VCaP (cell line): ENCODE data around the gene PIBF1.
A peak's percentile ranks its signal among the peaks of the same experiment; 100 is the strongest.
"Not testable (repeated sequence)": the region's sequence is repeated elsewhere in the genome, so short reads cannot be mapped to it uniquely, and the experiment has no call there.

Experiments used
- H3K27ac ChIP-seq: fragments of 450-650 bp; 2 replicates; pipeline ENCODE4 v1.5.1; 2017
- CTCF ChIP-seq: fragments of 450-650 bp; conservative IDR thresholded peaks from 2 replicates; pipeline ENCODE4 v1.5.1; 2017; ENCODE audit warnings: mild to moderate bottlenecking, moderate library complexity

The PIBF1 gene

DNA sequence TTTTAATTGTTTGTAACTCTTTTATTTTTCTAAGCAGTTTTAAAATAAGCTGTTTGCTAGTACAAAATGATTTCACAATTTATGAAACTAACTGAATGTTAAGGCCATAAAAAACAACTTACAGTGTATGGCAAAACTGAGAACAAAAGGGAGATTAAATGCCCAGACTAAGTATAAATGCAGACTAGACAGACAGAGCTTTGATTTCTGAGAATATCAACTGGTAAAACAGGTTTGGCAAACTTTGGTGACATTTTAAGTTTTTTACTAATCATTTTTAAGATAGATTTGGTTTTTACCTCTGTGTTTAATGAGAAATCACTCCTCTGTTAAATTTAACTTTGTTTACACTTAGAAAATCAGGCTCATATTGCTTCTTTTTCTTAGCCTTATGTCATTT is 149.4 kb downstream of the PIBF1 start:
- no peak for TF ChIP-seq CTCF
- H3K27ac ChIP-seq, result no peak overlapping the region

- no peak for TF ChIP-seq CTCF
- H3K27ac ChIP-seq, result no peak overlapping the region
Observed at GRCh38 chr13:72932250-72932649, 150.3 kb downstream of the PIBF1 start.

DNA sequence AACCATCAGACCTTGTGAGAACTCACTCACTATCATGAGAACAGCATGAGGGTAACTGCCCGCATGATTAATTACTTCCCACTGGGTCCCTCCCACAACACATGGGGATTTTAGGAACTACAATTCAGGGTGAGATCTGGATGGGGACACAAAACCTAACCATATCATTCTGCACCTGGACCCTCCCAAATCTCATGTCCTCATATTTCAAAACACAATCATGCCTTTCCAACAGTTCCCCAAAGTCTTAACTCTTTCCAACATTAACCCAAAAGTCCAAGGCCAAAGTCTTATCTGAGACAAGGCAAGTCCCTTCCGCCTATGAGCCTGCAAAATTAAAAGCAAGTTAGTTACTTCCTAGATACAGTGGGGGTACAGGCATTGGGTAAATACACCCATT is 164.3 kb downstream of the PIBF1 start:
- not testable (repeated sequence) for H3K27ac ChIP-seq

DNA sequence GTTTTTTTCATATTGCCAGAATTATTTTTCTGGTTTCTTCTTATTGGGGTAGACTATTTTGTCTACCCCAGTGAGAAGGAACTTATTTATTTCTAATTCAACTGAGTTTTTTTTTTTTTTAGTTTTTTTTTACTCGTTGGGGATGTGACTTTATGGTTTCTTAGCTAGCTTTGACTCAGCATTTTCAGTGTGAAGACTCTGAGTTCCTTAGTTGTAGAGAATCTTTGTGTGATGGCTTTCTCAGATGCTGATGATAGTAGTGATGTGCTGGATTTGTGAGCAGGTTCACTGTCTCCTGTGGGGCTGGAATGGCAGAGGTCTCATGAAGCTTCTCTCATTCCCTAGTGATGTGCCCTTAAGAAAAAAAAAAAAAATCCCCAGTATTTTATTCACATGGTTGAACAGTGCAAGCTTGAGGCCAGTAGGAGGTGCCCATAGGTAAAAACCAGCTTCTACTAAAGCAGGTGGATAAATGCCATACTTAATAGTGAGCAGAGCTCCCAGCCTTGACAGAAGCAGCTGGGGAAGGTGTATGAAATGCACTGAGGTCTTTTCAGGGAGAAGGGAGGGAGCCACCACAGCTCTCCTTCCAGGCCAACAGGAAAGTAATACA is 170.7 kb downstream of the PIBF1 start:
- no peak overlapping the region for H3K27ac ChIP-seq
- TF ChIP-seq CTCF, result no peak

DNA sequence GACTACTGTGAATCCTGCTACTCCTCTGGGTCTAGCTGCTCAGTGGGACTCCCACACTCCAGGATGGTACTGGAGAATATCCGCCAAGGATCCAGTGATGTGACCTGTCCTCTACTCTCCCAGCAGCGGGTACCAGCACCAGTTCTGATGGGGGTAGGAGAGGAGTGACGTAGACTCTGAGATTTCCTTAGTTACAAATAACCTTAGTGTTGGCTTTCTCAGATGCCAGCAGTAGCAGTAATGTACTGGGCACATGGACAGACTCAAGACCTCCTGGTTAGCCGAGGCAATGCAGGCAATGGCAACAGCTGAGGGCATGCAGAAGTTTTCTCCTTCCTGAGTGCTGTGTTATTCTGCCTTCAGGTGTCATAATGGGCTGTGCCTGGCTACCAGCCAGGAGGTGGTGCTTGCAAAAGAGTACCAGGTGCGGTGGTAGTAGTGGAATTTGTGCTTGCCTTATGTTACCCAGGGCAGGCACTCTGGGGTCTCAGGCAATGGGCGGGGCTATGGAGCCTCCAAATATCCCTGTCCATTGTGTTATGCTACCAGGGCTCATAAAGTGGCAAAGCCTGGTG is 171.5 kb downstream of the PIBF1 start:
- H3K27ac ChIP-seq, result no peak overlapping the region
- TF ChIP-seq CTCF, result no peak

GRCh38 chr13:72959643-72960042 is 177.7 kb downstream of the PIBF1 start:
- no peak for TF ChIP-seq CTCF

GRCh38 chr13:72960114-72960513 is 178.2 kb downstream of the PIBF1 start:
- peak overlapping the region; percentile 76 for H3K27ac ChIP-seq
- TF ChIP-seq CTCF, result no peak

More at GRCh38 chr13:72959643-72960042, 177.7 kb downstream of the PIBF1 start:
- peak overlapping the region; percentile 76 for H3K27ac ChIP-seq

DNA sequence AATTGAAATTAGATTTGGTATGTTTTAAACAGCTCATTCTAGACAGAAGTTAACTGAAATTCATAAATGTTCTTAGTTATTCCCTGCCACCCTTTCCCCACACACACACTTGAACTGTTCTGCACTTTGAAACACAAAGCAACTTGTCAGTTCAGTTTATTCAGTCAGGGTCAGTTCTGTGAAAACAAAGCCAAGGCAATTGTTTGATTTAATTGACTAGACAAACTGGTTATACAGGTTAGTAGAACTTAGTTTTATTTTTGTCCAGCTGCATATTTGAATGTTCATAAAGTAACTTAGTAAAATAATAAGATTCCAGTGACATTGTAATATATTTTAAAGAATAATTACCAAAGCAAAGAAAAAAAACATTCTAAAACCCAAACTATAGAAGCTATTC is 178.6 kb downstream of the PIBF1 start:
- H3K27ac ChIP-seq, result peak overlapping the region; percentile 76
- TF ChIP-seq CTCF, result no peak
